OCI-LY7 (cell line): ENCODE measurements around the gene SETD3.

ENCODE experiments used
- EZH2phosphoT487 ChIP-seq: fragments of 200-600 bp; sonication (generic); IDR thresholded peaks from 2 replicates; pipeline ENCODE4 v1.6.1; 2018; ENCODE audit warnings: low read depth, borderline replicate concordance, mild to moderate bottlenecking, mixed run types, antibody characterized with exemption, low read length, moderate library complexity, mixed read lengths
- TF ChIP-seq, protein P1 (sequence below): fragments of 200-600 bp; sonication (generic); conservative IDR thresholded peaks from 2 replicates; pipeline ENCODE4 v1.5.1; 2014; ENCODE audit warnings: mild to moderate bottlenecking, antibody characterized with exemption, low read length, moderate library complexity, mixed read lengths

- TF ChIP-seq, protein P1, sequence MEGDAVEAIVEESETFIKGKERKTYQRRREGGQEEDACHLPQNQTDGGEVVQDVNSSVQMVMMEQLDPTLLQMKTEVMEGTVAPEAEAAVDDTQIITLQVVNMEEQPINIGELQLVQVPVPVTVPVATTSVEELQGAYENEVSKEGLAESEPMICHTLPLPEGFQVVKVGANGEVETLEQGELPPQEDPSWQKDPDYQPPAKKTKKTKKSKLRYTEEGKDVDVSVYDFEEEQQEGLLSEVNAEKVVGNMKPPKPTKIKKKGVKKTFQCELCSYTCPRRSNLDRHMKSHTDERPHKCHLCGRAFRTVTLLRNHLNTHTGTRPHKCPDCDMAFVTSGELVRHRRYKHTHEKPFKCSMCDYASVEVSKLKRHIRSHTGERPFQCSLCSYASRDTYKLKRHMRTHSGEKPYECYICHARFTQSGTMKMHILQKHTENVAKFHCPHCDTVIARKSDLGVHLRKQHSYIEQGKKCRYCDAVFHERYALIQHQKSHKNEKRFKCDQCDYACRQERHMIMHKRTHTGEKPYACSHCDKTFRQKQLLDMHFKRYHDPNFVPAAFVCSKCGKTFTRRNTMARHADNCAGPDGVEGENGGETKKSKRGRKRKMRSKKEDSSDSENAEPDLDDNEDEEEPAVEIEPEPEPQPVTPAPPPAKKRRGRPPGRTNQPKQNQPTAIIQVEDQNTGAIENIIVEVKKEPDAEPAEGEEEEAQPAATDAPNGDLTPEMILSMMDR = no peak
- TF ChIP-seq EZH2phosphoT487 = no peak
Measured at GRCh38 chr14:99516871-99517642, 36.4 kb upstream of the SETD3 start.
